IMR-90 (cell line): ENCODE data around the gene MSI1. TPM values are rescaled to one million over a fixed set of nuclear protein-coding genes. Genes with fewer than 3 reads are reported as not detected.

Experiments used
- ATAC-seq: fragments of 200-7000 bp; cut with Tn5 transposase; 2 replicates; pipeline ENCODE4 v1.9.1; 2020; ENCODE audit warnings: low read depth, mild to moderate bottlenecking, moderate library complexity
- BruUV-seq: library from RNA; stranded (reverse); fragments of 400-500 nt; replicated peaks from 2 replicates; lab custom pipeline; 2021; lab: Mats Ljungman, UMichigan
- CTCF ChIA-PET: fragments of 300-600 bp; formaldehyde crosslinking; extraction: SDS; loops from one replicate; lab custom pipeline; 2021; ENCODE audit warnings: antibody characterized with exemption; lab: Yijun Ruan, JAX
- POLR2A ChIA-PET: fragments of 300-600 bp; sonication (Branson Sonifier 250); formaldehyde crosslinking; loops from one replicate; lab custom pipeline; 2022; ENCODE audit warnings: antibody characterized with exemption; ENCODE audit not compliant: unreplicated experiment; lab: Charles Lee
- DNase-seq: peaks from one replicate; pipeline ENCODE4 v3.0.0; 2013
- H2AFZ ChIP-seq: replicated peaks from 2 replicates; pipeline ENCODE3; 2013; ENCODE audit warnings: low read length, mild to moderate bottlenecking; ENCODE audit not compliant: poor library complexity
- H2AK5ac ChIP-seq: 2 replicates; pipeline ENCODE4 v1.6.1; 2013; ENCODE audit warnings: low read depth, low read length, inconsistent platforms
- H2AK9ac ChIP-seq: replicated peaks from 2 replicates; pipeline ENCODE3; 2013; ENCODE audit warnings: mild to moderate bottlenecking, low read depth, low read length, moderate library complexity; ENCODE audit not compliant: poor library complexity
- H2BK120ac ChIP-seq: 2 replicates; pipeline ENCODE4 v1.6.1; 2013; ENCODE audit warnings: low read depth, low read length, inconsistent platforms
- H2BK15ac ChIP-seq: 3 replicates; pipeline ENCODE4 v1.6.1; 2013; ENCODE audit warnings: low read depth, low read length, inconsistent platforms
- H2BK20ac ChIP-seq: 2 replicates; pipeline ENCODE4 v1.6.1; 2013; ENCODE audit warnings: low read depth, mild to moderate bottlenecking, inconsistent platforms, low read length, moderate library complexity
- H2BK5ac ChIP-seq: 2 replicates; pipeline ENCODE4 v1.6.1; 2013; ENCODE audit warnings: mild to moderate bottlenecking, low read depth, low read length, inconsistent platforms; ENCODE audit not compliant: poor library complexity, severe bottlenecking
- H3K14ac ChIP-seq: replicated peaks from 2 replicates; pipeline ENCODE4 v1.6.1; 2013; ENCODE audit warnings: low read depth, low read length, inconsistent platforms
- H3K18ac ChIP-seq: 2 replicates; pipeline ENCODE4 v1.6.1; 2013; ENCODE audit warnings: low read depth, low read length, control low read depth
- H3K23ac ChIP-seq: 2 replicates; pipeline ENCODE4 v1.6.1; 2013; ENCODE audit warnings: low read depth, low read length, inconsistent platforms
- H3K27ac ChIP-seq: 2 replicates; pipeline ENCODE4 v1.5.1; 2013; ENCODE audit warnings: mild to moderate bottlenecking, control low read depth, low read length; ENCODE audit not compliant: insufficient read depth
- H3K27me3 ChIP-seq: 2 replicates; pipeline ENCODE4 v1.6.1; 2013; ENCODE audit warnings: low read length; ENCODE audit not compliant: control insufficient read depth, insufficient read depth
- H3K36me3 ChIP-seq: 2 replicates; pipeline ENCODE4 v1.6.1; 2013; ENCODE audit warnings: low read length, mixed read lengths; ENCODE audit not compliant: control insufficient read depth, insufficient read depth
- H3K4ac ChIP-seq: 2 replicates; pipeline ENCODE4 v1.6.1; 2013; ENCODE audit warnings: low read depth, low read length, inconsistent platforms
- H3K4me1 ChIP-seq: 2 replicates; pipeline ENCODE4 v1.6.1; 2013; ENCODE audit warnings: low read length, mixed read lengths; ENCODE audit not compliant: control insufficient read depth, insufficient read depth
- H3K4me2 ChIP-seq: 2 replicates; pipeline ENCODE4 v1.6.1; 2013; ENCODE audit warnings: low read depth, mild to moderate bottlenecking, control low read depth, low read length, moderate library complexity
- H3K4me3 ChIP-seq: 2 replicates; pipeline ENCODE4 v1.5.1; 2013; ENCODE audit warnings: low read depth, mild to moderate bottlenecking, control low read depth, low read length, moderate library complexity; ENCODE audit not compliant: insufficient read depth
- H3K56ac ChIP-seq: 2 replicates; pipeline ENCODE4 v1.6.1; 2013; ENCODE audit warnings: low read length, inconsistent platforms; ENCODE audit not compliant: insufficient read depth; ENCODE audit errors: extremely low read depth
- H3K79me1 ChIP-seq, 2 experiments: 2 replicates each; pipeline ENCODE4 v1.6.1; 2013; ENCODE audit warnings: low read length in 2 of 2, inconsistent platforms in 1 of 2, low read depth in 1 of 2
- H3K9ac ChIP-seq: 2 replicates; pipeline ENCODE4 v1.6.1; 2013; ENCODE audit warnings: low read depth, low read length, control low read depth
- H3K9me1 ChIP-seq: 2 replicates; pipeline ENCODE4 v1.6.1; 2013; ENCODE audit warnings: low read length, inconsistent platforms; ENCODE audit not compliant: insufficient read depth
- H3K9me3 ChIP-seq: 2 replicates; pipeline ENCODE4 v1.6.1; 2013; ENCODE audit warnings: low read length; ENCODE audit not compliant: control insufficient read depth, insufficient read depth
- H4K20me1 ChIP-seq: 2 replicates; pipeline ENCODE4 v1.6.1; 2013; ENCODE audit warnings: low read length, inconsistent platforms; ENCODE audit not compliant: insufficient read depth
- H4K5ac ChIP-seq: 2 replicates; pipeline ENCODE4 v1.6.1; 2013; ENCODE audit warnings: mild to moderate bottlenecking, low read depth, low read length, control low read depth
- H4K8ac ChIP-seq, 2 experiments: 2 replicates each; pipeline ENCODE4 v1.6.1; 2013; ENCODE audit warnings: low read depth in 2 of 2, low read length in 2 of 2, control low read depth in 1 of 2, inconsistent platforms in 1 of 2
- H4K91ac ChIP-seq: 2 replicates; pipeline ENCODE4 v1.6.1; 2013; ENCODE audit warnings: low read depth, low read length, inconsistent platforms; ENCODE audit not compliant: insufficient read depth
- BHLHE40 ChIP-seq: fragments of 150-350 bp; IDR thresholded peaks from 2 replicates; pipeline ENCODE4 v1.6.1; 2016; ENCODE audit warnings: mild to moderate bottlenecking, low read depth, low read length
- CEBPB ChIP-seq: IDR thresholded peaks from 2 replicates; pipeline ENCODE4 v1.6.1; 2012; ENCODE audit warnings: low read depth, low read length, improper control_type of control experiment
- CHD1 ChIP-seq: IDR thresholded peaks from 2 replicates; pipeline ENCODE4 v1.6.1; 2012; ENCODE audit warnings: low read depth, low read length, improper control_type of control experiment
- CTCF ChIP-seq: conservative IDR thresholded peaks from 2 replicates; pipeline ENCODE4 v1.5.1; 2012; ENCODE audit warnings: mild to moderate bottlenecking, low read depth, low read length, improper control_type of control experiment
- ELK1 ChIP-seq: fragments of 150-350 bp; IDR thresholded peaks from 2 replicates; pipeline ENCODE4 v1.6.1; 2016; ENCODE audit warnings: low read depth, mild to moderate bottlenecking, low read length, moderate library complexity, borderline replicate concordance
- FOS ChIP-seq: fragments of 150-350 bp; IDR thresholded peaks from 2 replicates; pipeline ENCODE4 v1.6.1; 2016; ENCODE audit warnings: low read depth, low read length
- MAZ ChIP-seq: IDR thresholded peaks from 2 replicates; pipeline ENCODE4 v1.6.1; 2012; ENCODE audit warnings: low read depth, mild to moderate bottlenecking, low read length, improper control_type of control experiment, moderate library complexity, borderline replicate concordance
- MXI1 ChIP-seq: IDR thresholded peaks from 2 replicates; pipeline ENCODE4 v1.6.1; 2012; ENCODE audit warnings: low read depth, mild to moderate bottlenecking, low read length, moderate library complexity, borderline replicate concordance
- RCOR1 ChIP-seq: IDR thresholded peaks from 2 replicates; pipeline ENCODE4 v1.6.1; 2012; ENCODE audit warnings: mild to moderate bottlenecking, low read length, improper control_type of control experiment; ENCODE audit not compliant: insufficient replicate concordance
- SMC3 ChIP-seq: fragments of 150-350 bp; IDR thresholded peaks from 2 replicates; pipeline ENCODE4 v1.6.1; 2016; ENCODE audit warnings: low read depth, mild to moderate bottlenecking, antibody characterized with exemption, low read length, moderate library complexity
- USF2 ChIP-seq: fragments of 150-350 bp; IDR thresholded peaks from 2 replicates; pipeline ENCODE4 v1.6.1; 2017; ENCODE audit warnings: mild to moderate bottlenecking, antibody characterized with exemption, low read length, low read depth
- WGBS, 2 experiments: methylation state at CpG; one replicate each; pipeline versions ENCODE4 v1.1.5 to v1.1.7; 2013; ENCODE audit warnings: missing lambda C conversion rate in 2 of 2; ENCODE audit not compliant: insufficient read length in 1 of 2; ENCODE audit errors: extremely low coverage in 2 of 2; 5-methylcytosine and 5-hydroxymethylcytosine counted together
- dilution Hi-C: fragments of 300-500 bp; cut with HindIII; formaldehyde crosslinking; loops from one replicate; pipeline ENCODE4 v1.14.3; 2018; ENCODE audit warnings: low sequenced_read_pairs; ENCODE audit not compliant: unreplicated experiment
- in situ Hi-C: fragments of 300-500 bp; cut with MboI; formaldehyde crosslinking; loops from 3 replicates; pipeline ENCODE4 v1.14.3; 2019; ENCODE audit warnings: low sequenced_read_pairs, inconsistent platforms, mixed read lengths
- intact Hi-C: fragments of 100-400 bp; cut with micrococcal nuclease; formaldehyde crosslinking; loops from 2 replicates; pipeline ENCODE4 v1.10.0; 2022
- polyA plus RNA-seq, 3 experiments: library from polyadenylated mRNA; depleted of rRNA; stranded (reverse); fragments of >200 nt; gene quantifications; 2 replicates each; pipeline ENCODE4 v1.2.3, GENCODE V29; 2012; ENCODE audit warnings: low replicate concordance in 1 of 3
- total RNA-seq: library from RNA; depleted of rRNA; stranded (reverse); fragments of >200 nt; gene quantifications from 2 replicates; pipeline ENCODE4 v1.2.3, GENCODE V29; 2012

The MSI1 gene
- total and polyA plus RNA-seq, 2 of the 4 experiments (the other 2 are of a cell fraction) = not detected

- ATAC-seq = no peak
- H3K79me1 ChIP-seq = no peaks in the 10 kb centered on the region
- no peak overlapping the region for H2BK15ac ChIP-seq
- H3K14ac ChIP-seq = no peak overlapping the region
- no peak overlapping the region for H3K18ac ChIP-seq
- dilution Hi-C loops (no loop called here), in situ Hi-C loops (no loop called here), intact Hi-C loops (no loop called here)
- H3K4me1 ChIP-seq = no peaks in the 10 kb centered on the region
- H2BK5ac ChIP-seq = no peak overlapping the region
- H4K20me1 ChIP-seq = no peaks in the 10 kb centered on the region
- no peak overlapping the region for H3K4ac ChIP-seq
- no peak for TF ChIP-seq FOS
- no peak for TF ChIP-seq ELK1
- no peak for TF ChIP-seq USF2
- TF ChIP-seq MXI1 = no peak
- no peak for TF ChIP-seq RCOR1
- TF ChIP-seq SMC3 = no peak
- TF ChIP-seq MAZ = no peak
- no peak for TF ChIP-seq CHD1
- no peak for TF ChIP-seq CTCF
- no peak for TF ChIP-seq BHLHE40
- TF ChIP-seq CEBPB = no peak
- H4K91ac ChIP-seq = no peak overlapping the region
- no peak overlapping the region for H2AK5ac ChIP-seq
- no peak overlapping the region for H3K4me2 ChIP-seq
- H3K23ac ChIP-seq = no peak overlapping the region
- H3K56ac ChIP-seq = no peak overlapping the region
- no peak overlapping the region for H3K27ac ChIP-seq
- no peak overlapping the region for H2BK20ac ChIP-seq
- no peak for DNase-seq
- no peak overlapping the region for H3K4me3 ChIP-seq
- no peaks in the 10 kb centered on the region for H3K9me3 ChIP-seq
- H2BK120ac ChIP-seq = no peak overlapping the region
- CTCF ChIA-PET = no interaction called here
- no peak overlapping the region for H2AK9ac ChIP-seq
- no peaks in the 10 kb centered on the region for H3K36me3 ChIP-seq
- peaks cover 20% of the 10 kb centered on the region for H3K27me3 ChIP-seq
- 33% methylated on average over 1 of the region's 7 CpGs; no CpG with 5 or more reads in 1 of the 2 experiments for WGBS, 2 experiments
- no TSS peak for BruUV-seq
- POLR2A ChIA-PET = no interaction called here
- no peak overlapping the region for H2AFZ ChIP-seq
- no peak overlapping the region for H4K8ac ChIP-seq
- H4K5ac ChIP-seq = no peak overlapping the region
- H3K9ac ChIP-seq = no peak overlapping the region
- H3K9me1 ChIP-seq = no peaks in the 10 kb centered on the region
Observed at GRCh38 chr12:120416490-120417216, 47.7 kb upstream of the MSI1 start.
